ENCODE results near the gene SLC22A23.

SLC22A23 gene

DNA sequence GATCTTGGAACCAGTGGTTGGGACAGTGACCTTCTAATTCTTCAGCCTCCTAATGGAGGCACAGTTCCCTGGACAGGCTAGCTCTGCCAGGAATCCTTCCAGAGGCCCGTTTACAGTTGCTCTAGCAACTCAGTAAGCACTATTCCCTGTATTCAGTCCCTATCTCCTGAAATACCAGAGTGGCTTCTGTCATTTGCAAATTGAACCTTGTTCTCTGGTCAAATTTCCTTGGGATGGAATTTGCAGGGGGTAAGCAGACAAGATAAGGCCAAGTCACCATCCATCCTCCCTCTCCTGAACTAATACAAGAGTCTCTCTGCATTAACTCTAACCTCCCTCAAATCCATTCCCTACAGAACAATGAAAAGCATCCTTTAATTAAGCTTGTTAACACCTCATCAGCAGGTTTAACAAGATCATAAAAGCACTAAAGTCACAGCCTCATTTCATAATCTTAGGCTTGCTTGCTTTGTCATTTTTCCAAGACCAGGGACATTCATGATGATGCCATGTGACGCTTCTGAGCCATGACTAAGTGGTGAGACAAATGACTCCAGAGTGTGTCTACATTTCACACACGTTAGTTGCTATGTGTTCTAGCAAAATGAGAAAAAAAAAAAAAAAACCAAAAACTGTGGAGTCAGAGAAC lies 37.1 kb downstream of the SLC22A23 start:
- no peak for DNase-seq

DNA sequence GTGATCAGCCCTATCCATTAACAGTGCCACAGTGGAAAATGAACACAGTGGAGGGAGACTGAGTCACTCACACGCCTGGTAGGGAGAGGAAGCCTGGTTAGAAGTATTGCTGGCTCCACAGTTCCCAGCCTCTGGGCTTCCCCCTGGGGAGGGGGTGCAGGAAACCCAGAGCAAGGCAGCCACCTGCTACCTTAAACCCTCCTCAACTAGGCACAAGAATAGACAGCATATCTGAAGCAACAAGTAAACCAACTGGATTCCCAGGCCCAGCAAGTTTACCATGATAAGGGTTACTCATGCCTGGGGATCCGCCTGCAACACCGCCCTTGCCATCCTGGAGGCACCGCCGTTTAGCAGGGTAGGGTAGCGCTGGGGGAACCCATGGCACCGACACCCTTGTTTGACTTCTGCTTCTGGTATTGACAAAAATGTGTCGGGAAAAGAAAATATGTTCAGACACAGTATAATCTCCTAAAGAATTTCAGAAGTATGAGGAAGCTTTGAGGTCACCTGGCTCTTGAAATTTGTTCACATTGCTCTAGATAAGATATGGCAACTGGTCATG lies 38.3 kb downstream of the SLC22A23 start:
- no peak for DNase-seq

DNA sequence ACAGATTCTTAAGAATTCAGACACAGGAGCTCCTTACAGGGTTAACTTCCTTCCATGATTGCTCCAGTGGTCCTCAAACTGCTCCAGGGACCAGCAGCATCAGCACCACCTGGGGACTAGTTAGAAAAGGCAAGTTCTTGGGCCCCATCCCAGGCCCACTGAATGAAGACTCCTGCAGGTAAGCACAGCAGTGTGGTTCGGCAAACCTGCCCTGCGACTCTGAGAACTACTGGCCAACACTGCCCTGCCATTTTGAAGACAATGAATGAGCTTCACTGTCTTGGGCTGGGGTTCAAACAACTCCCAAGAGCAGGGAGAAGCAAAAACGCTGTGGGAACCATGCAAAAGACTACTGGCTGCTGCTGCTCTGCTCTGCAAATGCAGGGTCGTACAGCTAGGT lies 39.4 kb downstream of the SLC22A23 start:
- DNase-seq: no peak

DNA sequence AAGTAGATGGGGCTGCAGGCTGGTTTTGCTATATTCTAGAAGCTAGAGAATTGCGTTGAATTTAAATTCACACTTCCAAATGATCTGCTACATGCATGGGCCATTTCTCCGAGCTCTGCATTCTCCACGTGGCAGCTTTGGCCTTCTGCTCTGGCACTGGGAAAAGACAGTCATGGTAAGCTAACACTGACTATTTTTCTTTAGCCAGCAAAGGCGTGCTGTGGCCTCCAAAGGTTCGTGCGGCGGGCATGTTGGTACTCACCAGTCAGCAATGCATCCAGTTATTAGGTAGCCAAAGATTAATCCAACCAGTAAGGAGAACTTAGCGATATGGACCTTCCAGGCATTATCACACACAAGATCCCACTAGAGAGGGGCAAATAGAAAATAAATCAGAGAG lies 41.4 kb downstream of the SLC22A23 start:
- DNase-seq: no peak

DNA sequence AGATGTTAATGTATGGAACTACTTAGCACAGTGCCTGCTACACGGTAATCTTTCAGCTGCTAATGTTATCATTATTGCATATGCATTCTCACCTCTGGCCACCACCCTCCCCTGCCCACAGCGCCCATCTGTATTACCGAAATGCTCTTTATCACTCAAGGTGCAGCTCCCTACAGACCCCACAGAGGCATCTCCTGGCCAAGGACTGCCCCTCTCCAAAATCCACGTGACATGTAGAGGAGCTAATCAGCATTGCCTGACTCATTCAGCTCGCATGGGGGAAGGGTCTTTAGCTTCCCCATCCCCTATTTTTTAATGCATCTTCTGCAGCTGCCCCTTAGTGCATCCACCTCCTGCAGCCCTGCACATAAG lies 41.8 kb downstream of the SLC22A23 start:
- DNase-seq: no peak

DNA sequence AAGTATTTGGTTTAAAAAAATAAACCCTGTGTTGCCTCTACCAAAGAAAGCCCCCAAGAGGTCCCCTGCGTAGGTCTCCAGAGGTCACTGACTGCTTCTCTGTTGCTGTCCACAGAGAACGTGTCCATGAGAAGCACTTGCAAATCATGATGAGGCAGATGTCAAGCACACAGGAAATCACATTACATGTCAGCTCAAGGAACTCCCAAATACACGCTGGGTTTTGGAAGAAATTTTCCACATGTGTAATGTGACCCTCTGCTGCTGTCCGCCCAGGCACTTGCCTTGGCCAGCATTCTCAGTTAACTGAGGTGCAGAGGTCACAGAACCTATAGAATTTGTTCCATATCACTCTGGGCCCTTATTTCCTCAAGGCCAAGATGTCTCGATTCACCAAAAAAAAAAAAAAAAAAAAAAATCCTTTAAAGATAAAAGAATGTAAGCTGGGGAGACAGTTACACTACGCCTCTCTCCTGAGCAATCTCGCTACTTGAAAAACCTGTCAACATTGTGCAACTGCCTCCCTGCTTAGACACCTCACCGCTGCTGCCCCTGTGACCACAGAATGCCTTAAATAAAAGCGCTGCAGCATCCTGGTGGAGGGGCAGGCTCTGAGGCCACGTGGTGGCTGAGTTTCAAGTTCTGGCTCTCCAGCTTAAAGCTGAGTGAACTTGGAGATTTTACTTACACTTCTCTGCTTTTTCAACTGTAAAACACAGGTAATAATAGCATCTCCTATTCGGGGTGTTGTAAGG lies 42.3 kb downstream of the SLC22A23 start:
- DNase-seq: no peak

DNA sequence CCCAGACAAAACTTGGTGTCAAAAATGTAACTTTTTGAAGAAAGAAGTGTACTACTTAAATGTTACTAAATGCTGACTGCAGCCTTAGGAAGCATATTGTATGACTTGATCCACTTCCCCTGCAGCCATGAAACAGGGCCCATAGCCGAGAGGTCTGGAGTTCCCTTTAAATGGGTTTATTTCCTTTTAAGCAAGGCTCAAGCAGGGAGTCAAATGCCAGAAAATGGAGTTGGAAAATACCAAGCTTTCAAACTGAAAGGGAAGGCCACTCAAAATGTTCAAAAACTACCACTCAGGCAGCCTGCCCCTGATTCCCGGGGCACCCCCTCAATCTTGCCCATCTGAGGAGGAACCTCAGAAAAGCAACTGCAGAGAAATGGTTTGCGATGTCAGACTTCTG lies 43.3 kb downstream of the SLC22A23 start:
- DNase-seq: no peak

DNA sequence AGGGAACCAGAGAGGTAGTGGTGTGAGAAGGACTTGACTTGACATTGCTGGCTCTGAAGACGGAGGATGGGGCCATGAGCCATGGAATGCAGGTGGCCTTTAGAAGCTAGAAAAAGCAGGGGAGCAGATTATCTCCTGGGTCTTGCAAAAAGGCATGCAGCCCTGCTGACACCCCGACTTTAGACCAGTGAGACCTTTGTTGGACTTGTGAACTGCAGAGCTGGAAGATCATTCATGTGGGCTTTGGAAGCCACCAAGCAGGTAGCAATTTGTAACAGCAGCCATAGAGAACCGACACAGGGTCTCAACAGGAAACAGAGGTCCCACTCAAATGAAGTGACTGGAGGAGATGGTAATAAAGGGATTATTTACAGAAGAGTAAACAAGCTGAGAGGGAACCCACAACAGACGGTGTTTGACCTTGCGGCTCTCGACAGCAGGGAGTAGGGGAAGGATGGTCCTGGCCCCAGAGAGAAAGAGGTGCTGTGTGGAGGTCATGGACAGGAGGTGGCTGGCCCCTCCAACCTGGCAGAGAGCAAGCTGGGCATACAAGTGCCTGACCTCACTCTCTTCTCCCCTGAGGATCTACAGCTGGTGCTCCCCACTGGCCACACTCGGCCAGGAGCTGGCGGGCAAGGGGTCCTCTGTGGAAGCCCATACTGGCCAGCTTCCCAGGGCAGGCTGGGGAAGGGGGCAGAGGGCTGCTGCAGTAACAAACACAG lies 43.9 kb downstream of the SLC22A23 start:
- no peak for DNase-seq

DNA sequence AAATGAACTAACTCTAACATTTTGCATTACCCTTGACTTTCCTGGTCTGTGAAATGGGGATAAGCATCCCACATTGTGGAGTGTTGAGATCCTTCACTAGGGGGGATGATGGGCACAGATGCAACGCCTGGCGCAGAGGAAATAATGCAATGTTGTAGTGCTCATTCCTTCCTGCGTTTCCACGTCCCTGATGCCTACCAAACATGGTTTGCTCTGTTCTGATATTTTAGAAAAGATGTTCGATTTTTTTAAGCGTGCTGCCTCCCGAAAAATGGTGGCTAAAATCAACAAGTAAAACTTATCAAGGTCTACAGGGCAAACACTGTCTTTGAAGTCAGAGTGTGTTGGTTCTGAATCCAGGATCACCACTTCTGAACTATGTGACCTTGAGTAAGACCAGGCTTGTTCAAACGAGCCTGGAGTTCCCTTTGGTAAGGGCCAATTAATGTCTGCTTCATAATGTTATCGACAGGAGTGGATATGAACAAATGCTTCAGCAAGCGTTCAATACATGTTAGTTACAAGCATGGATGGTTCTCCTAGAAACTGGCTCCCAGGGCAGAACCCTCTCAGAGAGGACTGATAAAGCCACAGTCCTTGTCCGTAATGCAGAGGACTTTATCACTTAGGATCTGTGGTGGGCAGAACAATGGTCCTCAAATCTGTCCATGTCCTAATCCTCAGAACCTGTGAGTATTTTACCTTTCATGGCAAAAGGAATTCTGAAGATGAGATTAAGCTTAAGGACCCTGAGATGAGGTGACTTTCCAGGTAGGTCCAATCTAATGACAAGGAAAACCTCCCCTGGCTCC lies 44.7 kb downstream of the SLC22A23 start:
- DNase-seq: no peak

DNA sequence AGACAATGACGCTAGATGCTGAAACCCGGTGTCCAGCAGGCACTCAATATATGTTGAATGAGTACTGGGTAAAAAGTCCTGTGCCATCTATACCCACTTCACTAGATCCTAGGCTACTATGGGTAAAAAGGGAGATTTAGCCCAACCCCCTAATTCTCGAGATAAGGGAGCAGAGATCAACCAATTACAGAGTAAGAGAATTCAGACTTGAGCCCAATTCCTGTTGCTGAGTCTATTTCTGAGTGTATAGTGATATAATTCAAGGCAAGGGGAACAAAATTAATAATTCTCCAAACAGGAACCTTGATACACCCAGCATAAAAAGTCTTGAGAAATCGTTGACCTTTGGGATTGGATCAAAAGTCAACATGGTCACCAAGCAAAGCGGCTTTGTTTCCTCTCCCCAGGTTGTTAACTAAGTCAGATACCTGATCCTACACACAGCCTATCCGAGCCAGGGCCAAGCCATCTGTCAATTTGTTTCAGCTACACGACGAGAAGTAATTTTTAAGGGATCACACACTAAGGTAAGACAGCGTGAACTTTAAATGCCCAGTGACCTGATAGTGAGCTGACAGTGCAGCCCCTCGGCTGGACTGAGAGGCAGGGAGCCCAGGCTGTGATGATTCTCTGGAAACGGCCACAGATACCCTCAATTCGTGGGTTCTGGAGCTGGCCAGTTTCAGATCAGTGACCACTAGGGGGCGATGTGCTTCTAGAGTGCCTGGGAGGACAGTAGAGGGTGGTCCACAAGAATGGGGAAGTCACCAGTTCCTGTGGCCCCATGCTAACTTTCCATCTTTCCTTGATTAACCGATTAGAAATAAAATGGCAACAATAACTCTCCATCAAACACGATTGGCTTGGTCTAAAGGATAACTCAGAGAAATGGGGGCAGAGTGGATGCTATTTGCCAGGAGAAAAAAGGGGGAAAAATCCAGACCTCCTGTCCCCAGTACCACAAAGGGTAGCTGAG lies 46.2 kb downstream of the SLC22A23 start:
- peak; percentile 34 to 52 for DNase-seq

DNA sequence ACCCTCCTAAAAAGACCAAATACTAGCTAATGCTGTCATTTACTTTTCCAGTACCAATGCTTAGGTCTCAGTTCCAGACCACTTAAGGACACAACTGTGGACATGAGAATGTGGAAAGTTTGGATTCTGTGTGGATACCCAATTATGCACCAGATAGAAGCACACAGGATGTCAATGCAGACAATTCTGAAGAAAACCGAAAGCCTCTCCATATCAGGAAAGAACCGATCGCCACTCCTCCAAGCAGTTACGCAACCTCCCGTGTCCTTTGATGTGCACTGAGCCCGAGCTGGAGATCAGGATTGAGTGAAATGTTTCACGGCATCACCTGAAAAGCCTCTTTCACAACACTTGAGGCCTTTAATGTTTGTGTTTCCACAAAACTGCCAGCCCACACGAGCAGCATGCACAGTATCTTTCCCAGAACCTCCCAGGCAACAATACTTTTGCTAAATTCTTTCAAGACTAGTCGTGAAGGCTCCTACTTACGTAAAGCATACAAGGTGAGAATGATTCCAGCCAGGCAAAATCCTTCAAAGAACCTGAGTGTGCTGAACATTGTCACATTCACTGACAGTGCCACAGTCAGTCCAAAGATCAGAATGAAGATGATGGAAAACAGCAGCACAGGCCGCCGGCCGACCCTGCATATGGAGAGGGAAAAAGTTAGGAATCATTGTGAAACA lies 47.0 kb downstream of the SLC22A23 start:
- no peak for DNase-seq

DNA sequence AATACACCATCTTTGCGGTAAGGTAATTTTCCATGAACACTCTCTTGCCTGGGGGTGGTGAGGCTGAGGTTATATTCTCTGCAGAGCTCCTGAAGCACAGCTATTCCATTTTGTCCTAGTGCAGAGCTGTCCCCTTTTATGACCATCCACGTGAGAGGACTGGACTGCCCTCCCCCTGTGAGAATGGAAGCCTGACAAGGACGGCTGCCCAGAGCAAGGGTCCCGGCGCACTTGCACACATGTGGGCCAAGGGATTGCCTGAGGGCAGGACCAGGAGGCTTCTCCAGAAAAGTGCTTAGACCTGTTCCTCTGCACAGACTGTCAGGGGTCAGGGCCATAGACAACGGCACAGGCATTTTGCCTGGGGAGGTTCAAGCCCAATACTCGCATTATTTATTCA lies 48.2 kb downstream of the SLC22A23 start:
- no peak for DNase-seq

DNA sequence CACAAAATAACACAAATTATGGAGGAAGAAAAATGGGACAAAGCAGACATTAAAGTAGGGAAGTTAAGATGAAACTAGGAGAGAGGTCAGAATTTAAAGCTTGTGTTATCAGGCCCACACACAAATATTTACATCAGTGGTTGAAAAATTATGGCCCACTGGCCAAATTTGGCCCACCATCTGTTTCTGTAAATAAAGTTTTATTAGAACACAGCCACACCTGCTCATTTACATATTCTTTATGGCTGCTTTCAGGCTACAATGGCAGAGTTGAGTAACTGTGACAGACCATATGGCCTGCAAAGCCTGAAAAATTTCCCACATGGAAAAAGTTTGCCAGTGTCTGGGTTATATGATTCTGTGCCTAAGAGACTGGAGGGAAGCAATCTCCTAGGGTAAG lies 49.0 kb downstream of the SLC22A23 start:
- DNase-seq: no peak

DNA sequence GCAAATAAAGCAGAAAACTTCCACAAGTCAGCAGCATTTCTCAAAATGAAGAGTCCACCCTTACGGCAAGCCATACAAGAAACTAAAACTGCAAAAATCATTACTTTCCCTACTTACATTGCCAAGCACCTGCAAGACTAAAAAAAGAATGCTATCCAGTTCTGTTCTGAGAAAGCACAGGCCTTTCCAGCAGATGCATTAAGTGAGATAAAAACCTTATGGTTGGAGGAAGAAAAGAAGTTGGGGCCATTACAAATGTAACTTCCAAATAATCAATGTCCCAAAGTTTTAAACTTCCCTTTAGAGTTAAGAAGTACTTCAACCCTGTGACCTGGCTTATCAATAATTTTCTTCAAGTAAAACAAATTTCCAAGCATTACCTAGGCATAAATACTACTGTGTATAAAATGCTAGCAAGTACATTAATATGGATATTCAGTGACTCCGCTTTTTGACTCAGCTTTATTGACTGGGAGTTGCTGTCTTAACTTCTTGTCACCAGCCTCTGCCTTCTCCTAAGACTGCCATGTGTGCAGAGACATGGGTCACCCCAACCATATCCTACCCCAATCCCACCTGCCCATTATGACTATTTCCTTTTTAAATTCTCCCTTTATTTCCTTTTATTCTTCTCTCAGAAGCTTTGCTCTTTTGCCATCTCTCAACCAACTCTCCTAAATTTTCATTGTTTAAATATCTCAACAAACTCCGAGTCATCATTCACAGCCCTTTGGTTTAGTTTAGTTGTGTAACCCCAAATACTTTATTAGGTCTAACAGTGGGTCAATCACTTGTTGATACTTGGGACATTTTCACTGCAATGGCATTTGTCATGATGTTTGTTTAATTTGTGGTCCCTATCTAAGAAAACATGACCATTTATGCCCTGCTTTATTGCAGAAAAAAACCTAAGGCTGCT lies 49.7 kb downstream of the SLC22A23 start:
- no peak for DNase-seq

DNA sequence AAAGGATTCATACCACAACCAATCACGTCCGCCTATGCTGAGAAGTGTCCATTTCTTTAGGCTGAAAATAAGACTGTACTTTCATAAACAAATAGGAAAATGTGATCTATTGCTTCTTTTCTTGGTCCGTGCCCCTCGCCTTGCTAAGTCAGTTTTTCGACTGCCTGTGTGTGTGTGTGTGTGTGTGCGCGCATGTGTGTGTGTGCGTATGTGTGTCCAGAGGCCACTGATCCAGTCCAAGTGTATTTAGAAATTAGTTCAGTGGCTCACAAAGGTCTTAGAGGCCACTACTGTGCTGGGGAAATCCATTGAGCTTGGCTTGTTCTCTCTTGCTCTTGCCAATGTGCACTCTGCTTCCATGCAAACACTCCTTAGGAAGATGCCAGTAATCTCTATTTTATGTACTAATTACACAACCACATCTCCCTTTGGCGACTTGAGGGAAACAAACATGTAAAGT lies 50.5 kb downstream of the SLC22A23 start:
- DNase-seq: no peak

DNA sequence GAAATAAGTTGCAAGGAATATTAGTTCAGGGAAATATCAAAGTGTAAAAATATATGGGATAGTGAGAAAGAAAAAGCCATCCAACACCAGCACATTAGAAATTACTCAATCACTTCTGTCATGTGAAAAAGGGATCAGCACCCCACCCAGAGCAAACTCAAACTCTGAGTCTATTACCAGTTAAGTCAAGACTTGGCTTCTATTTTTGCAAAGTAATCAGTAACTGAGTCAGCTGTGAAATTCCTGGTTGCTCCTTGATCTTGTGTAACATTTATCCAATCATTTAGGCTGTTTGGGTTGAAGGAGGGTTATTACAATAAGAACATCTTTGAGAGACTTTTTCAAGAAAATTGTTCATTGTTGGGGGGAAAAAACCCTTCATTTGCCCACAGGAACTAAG lies 51.2 kb downstream of the SLC22A23 start:
- no peak for DNase-seq

DNA sequence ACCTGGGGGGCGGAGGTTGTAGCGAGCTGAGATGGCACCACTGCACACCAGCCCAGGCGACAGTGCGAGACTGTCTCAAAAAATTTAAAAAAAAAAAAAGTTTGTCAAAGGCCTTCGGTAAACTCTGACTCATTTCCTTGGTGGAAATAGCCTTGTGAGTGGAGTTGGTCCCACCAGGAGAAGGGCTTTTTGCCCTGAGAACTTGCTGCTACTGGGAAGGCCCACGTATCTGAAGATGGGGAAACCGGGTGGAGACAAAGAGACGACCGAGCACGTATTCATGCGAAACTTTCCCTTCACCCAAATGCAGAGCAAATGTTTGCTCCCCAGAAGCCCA lies 51.7 kb downstream of the SLC22A23 start:
- no peak for DNase-seq

DNA sequence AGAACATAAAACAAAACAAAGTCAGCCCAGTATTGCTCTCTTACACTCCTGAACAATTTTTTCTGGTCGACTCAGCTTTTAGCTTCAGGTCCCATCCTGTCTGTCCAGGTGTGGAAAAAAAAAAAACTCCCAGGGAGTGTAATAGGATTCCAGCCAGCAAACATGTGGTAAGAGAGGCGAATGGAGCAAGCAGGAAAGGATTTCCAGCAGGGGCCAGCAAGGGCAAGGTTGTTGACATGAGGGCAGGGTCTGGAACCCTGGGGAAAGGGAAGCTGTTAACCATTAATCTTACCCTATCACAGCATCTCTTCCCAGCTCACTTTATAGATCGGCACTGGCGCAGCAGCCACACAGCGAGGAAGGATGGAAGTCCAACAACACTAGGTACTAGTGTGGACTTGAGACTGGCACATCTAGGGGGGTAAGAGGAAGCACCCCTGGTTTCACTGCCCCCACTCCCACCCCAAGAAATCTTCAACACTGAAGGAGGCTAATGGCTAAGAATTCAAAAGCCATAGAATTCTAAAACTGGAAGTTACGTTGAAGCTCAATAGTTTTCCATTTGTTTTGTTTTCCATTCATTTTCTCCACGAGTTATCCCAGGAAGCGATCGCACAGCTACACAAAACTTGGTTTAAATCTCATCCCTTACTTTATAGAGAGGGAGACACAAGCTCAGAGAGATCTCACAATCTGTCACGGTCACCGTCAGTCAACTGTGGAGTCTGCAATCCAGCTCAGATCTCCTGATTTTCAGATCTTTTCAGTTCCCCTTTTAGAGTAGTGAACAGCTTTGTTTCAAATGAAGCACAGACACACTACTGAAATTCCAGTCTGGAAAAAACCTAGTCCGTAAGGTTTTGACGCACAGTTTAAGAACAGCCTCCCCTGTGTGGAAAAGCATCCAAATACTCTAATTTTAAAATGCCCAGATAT lies 53.3 kb downstream of the SLC22A23 start:
- DNase-seq: no peak
